OCI-LY3 (cell line): ENCODE measurements around the gene SH2B2.

Experiments used
- CTCF ChIP-seq: fragments of 200-600, 300-600 bp; sonication (generic); IDR thresholded peaks from 2 replicates; pipeline ENCODE4 v1.5.1; 2014; ENCODE audit warnings: antibody characterized with exemption, low read length, low read depth
- EZH2phosphoT487 ChIP-seq: fragments of 200-600 bp; shearing (Covaris generic); IDR thresholded peaks from 2 replicates; pipeline ENCODE4 v1.6.1; 2018; ENCODE audit warnings: antibody characterized with exemption, mixed run types, low read depth

GRCh38 chr7:102303669-102304422, 17.2 kb downstream of the SH2B2 start:
- TF ChIP-seq CTCF, result no peak
- TF ChIP-seq EZH2phosphoT487, result no peak
